PC-9 (cell line): ENCODE results near the gene ADAMTSL3. TPM values are rescaled to one million over a fixed set of nuclear protein-coding genes. Genes with fewer than 3 reads are reported as not detected.

Experiments used
- BruUV-seq: library from RNA; stranded (reverse); fragments of 400-500 nt; replicated peaks from 2 replicates; lab custom pipeline; 2021; lab: Mats Ljungman, UMichigan
- CTCF ChIA-PET: fragments of 300-600 bp; sonication (Branson Sonifier 250); formaldehyde crosslinking; loops from one replicate; lab custom pipeline; 2022; ENCODE audit warnings: antibody characterized with exemption; lab: Charles Lee
- POLR2A ChIA-PET: fragments of 300-600 bp; sonication (Branson Sonifier 250); formaldehyde crosslinking; loops from one replicate; lab custom pipeline; 2022; ENCODE audit warnings: antibody characterized with exemption; ENCODE audit not compliant: unreplicated experiment; lab: Charles Lee
- DNase-seq, 2 experiments: peaks; one replicate each; pipeline versions ENCODE4 v3.0.0 to v3.0.0-alpha.2; 2015 to 2022; ENCODE audit warnings: mixed read lengths in 1 of 2
- H2AFZ ChIP-seq: fragments of 200-600 bp; sonication (generic); 2 replicates; pipeline ENCODE4 v1.8.1; 2017; ENCODE audit warnings: antibody characterized with exemption
- H3F3A ChIP-seq: fragments of 200-600 bp; sonication (generic); 2 replicates; pipeline ENCODE4 v1.8.1; 2017; ENCODE audit warnings: antibody characterized with exemption, mild to moderate bottlenecking, low read depth; ENCODE audit not compliant: insufficient read depth
- H3K27ac ChIP-seq: fragments of 200-600 bp; sonication (generic); 2 replicates; pipeline ENCODE4 v1.6.1; 2016; ENCODE audit warnings: mixed run types
- H3K27me3 ChIP-seq: fragments of 200-600 bp; sonication (generic); 2 replicates; pipeline ENCODE4 v1.6.1; 2016; ENCODE audit warnings: low read depth, mixed run types; ENCODE audit not compliant: insufficient read depth
- H3K36me3 ChIP-seq: fragments of 200-600 bp; sonication (generic); 2 replicates; pipeline ENCODE4 v1.6.1; 2016; ENCODE audit warnings: low read depth, mixed run types
- H3K4me1 ChIP-seq: fragments of 200-600 bp; sonication (generic); replicated peaks from 2 replicates; pipeline ENCODE4 v1.6.1; 2016; ENCODE audit warnings: mixed run types; ENCODE audit not compliant: insufficient read depth
- H3K4me2 ChIP-seq: fragments of 200-600 bp; sonication (generic); 2 replicates; pipeline ENCODE4 v1.6.1; 2017; ENCODE audit warnings: mixed run types
- H3K4me3 ChIP-seq: fragments of 200-600 bp; sonication (generic); 2 replicates; pipeline ENCODE4 v1.6.1; 2016; ENCODE audit warnings: mixed run types
- H3K79me2 ChIP-seq: fragments of 200-600 bp; sonication (generic); 2 replicates; pipeline ENCODE4 v1.6.1; 2017; ENCODE audit warnings: low read depth, mixed run types
- H3K9me2 ChIP-seq: fragments of 200-600 bp; sonication (generic); 2 replicates; pipeline ENCODE4 v1.8.1; 2017; ENCODE audit warnings: mild to moderate bottlenecking; ENCODE audit not compliant: insufficient read depth
- H3K9me3 ChIP-seq: fragments of 200-600 bp; sonication (generic); 2 replicates; pipeline ENCODE4 v1.8.1; 2016; ENCODE audit warnings: low read depth; ENCODE audit not compliant: insufficient read depth
- H4K20me1 ChIP-seq: fragments of 200-600 bp; sonication (generic); 2 replicates; pipeline ENCODE4 v1.8.1; 2017; ENCODE audit not compliant: insufficient read depth
- EZH2 ChIP-seq: fragments of 200-600 bp; sonication (generic); IDR thresholded peaks from 2 replicates; pipeline ENCODE4 v1.8.0; 2017; ENCODE audit warnings: antibody characterized with exemption, low read depth
- intact Hi-C: fragments of 100-400 bp; cut with micrococcal nuclease; formaldehyde crosslinking; loops from one replicate; pipeline ENCODE4 v1.10.0; 2022; ENCODE audit not compliant: unreplicated experiment
- total RNA-seq: library from RNA; stranded (reverse); gene quantifications from 2 replicates; pipeline ENCODE4 v1.2.3, GENCODE V29; 2021
- TF ChIP-seq, protein P1 (sequence below): fragments of 200-600 bp; sonication (generic); conservative IDR thresholded peaks from 2 replicates; pipeline ENCODE4 v1.6.1; 2017; ENCODE audit warnings: mixed run types, antibody characterized with exemption, mild to moderate bottlenecking, moderate library complexity

Gene ADAMTSL3
- total RNA-seq, 1 experiment from 2014 or later, result 5.0 TPM

DNA sequence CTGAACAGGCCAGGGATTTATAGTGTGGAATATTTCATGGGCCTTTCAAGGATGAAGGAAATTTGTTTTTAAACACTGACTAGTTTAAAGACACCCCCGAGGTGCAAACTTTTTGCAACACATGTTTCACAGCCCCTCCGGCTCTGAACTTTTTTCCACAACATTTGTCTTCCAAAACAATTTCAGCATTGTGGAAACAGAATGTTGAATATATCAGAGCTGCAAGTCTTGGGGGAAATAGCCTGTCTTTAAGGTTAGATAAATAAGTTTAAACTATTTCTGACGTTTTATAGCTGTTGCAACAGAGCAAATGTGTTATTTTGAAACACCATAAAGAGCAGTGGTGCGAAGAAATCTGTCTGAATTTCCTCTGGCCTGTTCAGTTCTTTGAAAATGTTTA, 352.5 kb downstream of the ADAMTSL3 start:
- no TSS peak for BruUV-seq
- CTCF ChIA-PET, result no interaction called here
- no peak for DNase-seq

GRCh38 chr15:84009616-84010015, 355.7 kb downstream of the ADAMTSL3 start:
- Histone ChIP-seq H3K9me2 (no peaks in the 10 kb centered on the region), H3K27ac (no peak overlapping the region), H3K4me2 (no peak overlapping the region), H3K79me2 (no peaks in the 10 kb centered on the region), H3F3A (no peaks in the 10 kb centered on the region), H3K4me3 (no peak overlapping the region), H3K36me3 (no peaks in the 10 kb centered on the region), H2AFZ (no peak overlapping the region), H3K4me1 (no peaks in the 10 kb centered on the region), H4K20me1 (no peaks in the 10 kb centered on the region), H3K9me3 (no peaks in the 10 kb centered on the region), H3K27me3 (0 out of 2 replicates have a peak, but pooled peaks cover 3% of the 10 kb centered on the region)
- TF ChIP-seq, protein P1, sequence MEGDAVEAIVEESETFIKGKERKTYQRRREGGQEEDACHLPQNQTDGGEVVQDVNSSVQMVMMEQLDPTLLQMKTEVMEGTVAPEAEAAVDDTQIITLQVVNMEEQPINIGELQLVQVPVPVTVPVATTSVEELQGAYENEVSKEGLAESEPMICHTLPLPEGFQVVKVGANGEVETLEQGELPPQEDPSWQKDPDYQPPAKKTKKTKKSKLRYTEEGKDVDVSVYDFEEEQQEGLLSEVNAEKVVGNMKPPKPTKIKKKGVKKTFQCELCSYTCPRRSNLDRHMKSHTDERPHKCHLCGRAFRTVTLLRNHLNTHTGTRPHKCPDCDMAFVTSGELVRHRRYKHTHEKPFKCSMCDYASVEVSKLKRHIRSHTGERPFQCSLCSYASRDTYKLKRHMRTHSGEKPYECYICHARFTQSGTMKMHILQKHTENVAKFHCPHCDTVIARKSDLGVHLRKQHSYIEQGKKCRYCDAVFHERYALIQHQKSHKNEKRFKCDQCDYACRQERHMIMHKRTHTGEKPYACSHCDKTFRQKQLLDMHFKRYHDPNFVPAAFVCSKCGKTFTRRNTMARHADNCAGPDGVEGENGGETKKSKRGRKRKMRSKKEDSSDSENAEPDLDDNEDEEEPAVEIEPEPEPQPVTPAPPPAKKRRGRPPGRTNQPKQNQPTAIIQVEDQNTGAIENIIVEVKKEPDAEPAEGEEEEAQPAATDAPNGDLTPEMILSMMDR, result no peak
- TF ChIP-seq EZH2, result no peak
- BruUV-seq, result no TSS peak
- no peak for DNase-seq
- ChIA-PET POLR2A (no interaction called here), CTCF (no interaction called here)
- intact Hi-C loops, result no loop called here

More for the DNA sequence above, 352.5 kb downstream of the ADAMTSL3 start:
- no peak for TF ChIP-seq EZH2
- TF ChIP-seq, protein P1, result no peak
- H3K4me1 ChIP-seq, result no peaks in the 10 kb centered on the region
- no peaks in the 10 kb centered on the region for H3K9me3 ChIP-seq
- POLR2A ChIA-PET, result no interaction called here
- H3K4me2 ChIP-seq, result no peak overlapping the region
- no peaks in the 10 kb centered on the region for H3K36me3 ChIP-seq
- H3K27ac ChIP-seq, result no peak overlapping the region
- H3F3A ChIP-seq, result no peaks in the 10 kb centered on the region
- intact Hi-C loops, result no loop called here
- H4K20me1 ChIP-seq, result no peaks in the 10 kb centered on the region
- H3K79me2 ChIP-seq, result no peaks in the 10 kb centered on the region
- H2AFZ ChIP-seq, result no peak overlapping the region
- H3K4me3 ChIP-seq, result no peak overlapping the region
- H3K27me3 ChIP-seq, result no peaks in the 10 kb centered on the region
- 0 out of 2 replicates have a peak, but pooled peaks cover 5% of the 10 kb centered on the region for H3K9me2 ChIP-seq

DNA sequence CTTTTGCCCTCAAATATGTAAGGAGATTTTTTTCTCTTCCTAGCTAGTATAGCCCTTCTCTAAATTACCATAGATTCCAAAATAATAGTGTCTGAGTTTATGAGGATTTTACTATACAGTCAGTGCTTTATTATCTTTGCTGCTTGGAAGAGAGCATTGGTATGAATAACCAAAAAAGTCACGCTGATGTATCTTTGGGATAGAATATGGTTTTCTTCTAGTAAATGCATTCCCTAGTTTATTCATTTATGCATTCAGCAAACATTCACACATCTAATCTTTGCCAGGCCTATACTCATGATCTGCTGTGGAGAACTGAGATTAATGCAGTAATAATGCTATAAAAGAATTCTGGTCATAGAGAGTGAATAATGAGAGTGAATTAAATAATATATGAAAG, 356.3 kb downstream of the ADAMTSL3 start:
- H3K36me3 ChIP-seq, result no peaks in the 10 kb centered on the region
- H3K27me3 ChIP-seq, result 0 out of 2 replicates have a peak, but pooled peaks cover 3% of the 10 kb centered on the region
- H3K4me2 ChIP-seq, result no peak overlapping the region
- H2AFZ ChIP-seq, result no peak overlapping the region
- BruUV-seq, result no TSS peak
- H3K4me3 ChIP-seq, result no peak overlapping the region
- no peak for TF ChIP-seq EZH2
- TF ChIP-seq, protein P1, result no peak
- H3K27ac ChIP-seq, result no peak overlapping the region
- ChIA-PET POLR2A (no interaction called here), CTCF (no interaction called here)
- no peaks in the 10 kb centered on the region for H3K79me2 ChIP-seq
- no peaks in the 10 kb centered on the region for H3K4me1 ChIP-seq
- no peaks in the 10 kb centered on the region for H4K20me1 ChIP-seq
- no peaks in the 10 kb centered on the region for H3K9me2 ChIP-seq
- no peak for DNase-seq
- intact Hi-C loops, result no loop called here
- H3F3A ChIP-seq, result no peaks in the 10 kb centered on the region
- no peaks in the 10 kb centered on the region for H3K9me3 ChIP-seq
